ENCODE data around the gene ATP6V0C.
A peak's percentile ranks its signal among the peaks of the same experiment; 100 is the strongest.

ATP6V0C gene

GRCh38 chr16:2471653-2472487, 41.9 kb upstream of the ATP6V0C start:
- DNase-seq (ENCODE audit: extremely low read depth, low read depth): no peak
- TF ChIP-seq, protein P1, sequence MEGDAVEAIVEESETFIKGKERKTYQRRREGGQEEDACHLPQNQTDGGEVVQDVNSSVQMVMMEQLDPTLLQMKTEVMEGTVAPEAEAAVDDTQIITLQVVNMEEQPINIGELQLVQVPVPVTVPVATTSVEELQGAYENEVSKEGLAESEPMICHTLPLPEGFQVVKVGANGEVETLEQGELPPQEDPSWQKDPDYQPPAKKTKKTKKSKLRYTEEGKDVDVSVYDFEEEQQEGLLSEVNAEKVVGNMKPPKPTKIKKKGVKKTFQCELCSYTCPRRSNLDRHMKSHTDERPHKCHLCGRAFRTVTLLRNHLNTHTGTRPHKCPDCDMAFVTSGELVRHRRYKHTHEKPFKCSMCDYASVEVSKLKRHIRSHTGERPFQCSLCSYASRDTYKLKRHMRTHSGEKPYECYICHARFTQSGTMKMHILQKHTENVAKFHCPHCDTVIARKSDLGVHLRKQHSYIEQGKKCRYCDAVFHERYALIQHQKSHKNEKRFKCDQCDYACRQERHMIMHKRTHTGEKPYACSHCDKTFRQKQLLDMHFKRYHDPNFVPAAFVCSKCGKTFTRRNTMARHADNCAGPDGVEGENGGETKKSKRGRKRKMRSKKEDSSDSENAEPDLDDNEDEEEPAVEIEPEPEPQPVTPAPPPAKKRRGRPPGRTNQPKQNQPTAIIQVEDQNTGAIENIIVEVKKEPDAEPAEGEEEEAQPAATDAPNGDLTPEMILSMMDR (IDR thresholded peaks at IDR 0.05; ENCODE audit: low read depth, low read length, missing control alignments): no peak
- no peak overlapping the region for H3K4me3 ChIP-seq (replicated peaks; ENCODE audit: low read depth, low read length)

DNA sequence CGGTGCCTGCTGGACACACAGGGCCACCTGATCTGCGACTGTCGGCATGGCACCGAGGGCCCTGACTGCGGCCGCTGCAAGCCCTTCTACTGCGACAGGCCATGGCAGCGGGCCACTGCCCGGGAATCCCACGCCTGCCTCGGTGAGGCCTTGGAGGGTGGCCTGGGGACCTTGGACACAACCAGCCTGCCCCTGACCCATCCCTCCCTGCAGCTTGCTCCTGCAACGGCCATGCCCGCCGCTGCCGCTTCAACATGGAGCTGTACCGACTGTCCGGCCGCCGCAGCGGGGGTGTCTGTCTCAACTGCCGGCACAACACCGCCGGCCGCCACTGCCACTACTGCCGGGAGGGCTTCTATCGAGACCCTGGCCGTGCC, 41.3 kb upstream of the ATP6V0C start:
- TF ChIP-seq, protein P1 (IDR thresholded peaks at IDR 0.05; ENCODE audit: low read depth, low read length, missing control alignments): no peak
- DNase-seq (ENCODE audit: extremely low read depth, low read depth): no peak

DNA sequence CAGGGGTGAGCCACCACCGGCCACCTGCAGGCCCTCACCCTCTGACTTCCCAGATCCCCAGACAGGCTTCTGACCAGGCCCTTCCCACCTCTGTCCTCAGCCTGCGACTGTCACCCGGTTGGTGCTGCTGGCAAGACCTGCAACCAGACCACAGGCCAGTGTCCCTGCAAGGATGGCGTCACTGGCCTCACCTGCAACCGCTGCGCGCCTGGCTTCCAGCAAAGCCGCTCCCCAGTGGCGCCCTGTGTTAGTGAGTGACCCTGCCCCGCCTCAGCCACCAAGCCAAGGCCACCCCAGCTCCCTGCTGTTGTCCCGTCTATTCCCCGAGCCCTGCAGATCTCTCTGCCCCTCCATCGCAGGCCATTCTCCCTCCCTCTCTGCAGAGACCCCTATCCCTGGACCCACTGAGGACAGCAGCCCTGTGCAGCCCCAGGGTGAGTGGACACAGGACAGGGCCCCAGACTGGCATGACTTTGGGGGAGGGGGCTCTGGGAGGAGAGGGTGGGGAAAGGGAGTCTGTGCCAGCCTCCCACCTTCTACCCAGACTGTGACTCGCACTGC, 40.8 kb upstream of the ATP6V0C start:
- H3K4me3 ChIP-seq (replicated peaks; ENCODE audit: low read depth, low read length): peak overlapping the region; percentile 36
- DNase-seq (ENCODE audit: extremely low read depth, low read depth): no peak
- TF ChIP-seq, protein P1 (IDR thresholded peaks at IDR 0.05; ENCODE audit: low read depth, low read length, missing control alignments): no peak

More for the DNA sequence above, 41.3 kb upstream of the ATP6V0C start:
- H3K4me3 ChIP-seq (replicated peaks; ENCODE audit: low read depth, low read length): no peak overlapping the region

DNA sequence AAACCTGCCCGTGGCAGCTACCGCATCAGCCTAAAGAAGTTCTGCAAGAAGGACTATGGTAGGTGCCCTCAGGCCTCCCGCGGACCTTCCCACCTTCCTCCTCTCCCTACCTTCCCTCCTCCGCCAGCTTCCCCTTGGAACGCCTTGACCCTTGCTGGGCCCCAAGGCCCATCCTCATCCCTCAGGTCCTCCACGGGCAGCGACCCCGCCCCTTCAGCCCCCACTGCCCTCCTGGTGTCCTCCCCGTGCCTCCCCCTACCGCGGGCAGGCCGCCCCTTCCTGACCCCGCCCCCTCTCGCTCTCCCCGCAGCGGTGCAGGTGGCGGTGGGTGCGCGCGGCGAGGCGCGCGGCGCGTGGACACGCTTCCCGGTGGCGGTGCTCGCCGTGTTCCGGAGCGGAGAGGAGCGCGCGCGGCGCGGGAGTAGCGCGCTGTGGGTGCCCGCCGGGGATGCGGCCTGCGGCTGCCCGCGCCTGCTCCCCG, 40.3 kb upstream of the ATP6V0C start:
- peak overlapping the region; percentile 36 for H3K4me3 ChIP-seq (replicated peaks; ENCODE audit: low read depth, low read length)
- DNase-seq (ENCODE audit: extremely low read depth, low read depth): no peak
- TF ChIP-seq, protein P1 (IDR thresholded peaks at IDR 0.05; ENCODE audit: low read depth, low read length, missing control alignments): no peak

GRCh38 chr16:2473999-2474876, 39.5 kb upstream of the ATP6V0C start:
- DNase-seq (ENCODE audit: extremely low read depth, low read depth): no peak
- TF ChIP-seq, protein P1 (IDR thresholded peaks at IDR 0.05; ENCODE audit: low read depth, low read length, missing control alignments): no peak
- peak overlapping the region; percentile 85 for H3K4me3 ChIP-seq (replicated peaks; ENCODE audit: low read depth, low read length)

- DNase-seq (ENCODE audit: extremely low read depth, low read depth): no peak
- TF ChIP-seq, protein P1 (IDR thresholded peaks at IDR 0.05; ENCODE audit: low read depth, low read length, missing control alignments): no peak
- H3K4me3 ChIP-seq (replicated peaks; ENCODE audit: low read depth, low read length): peak within 1 kb of the TSS; percentile 85
These were observed 38.8 kb upstream of the ATP6V0C start, which contains the start of gene TBC1D24 for GRCh38 chr16:2474877-2475412. Gene TBC1D24, plus strand, starts transcription at chr16:2475127. Its CDS starts 21,022 bp downstream, at chr16:2496149.

Data from HFF-Myc (cell line).